HCT116 (cell line): ENCODE results near the gene TM9SF2. TPM values are rescaled to one million over a fixed set of nuclear protein-coding genes. Genes with fewer than 3 reads are reported as not detected.

Experiments used
- ATAC-seq: fragments of 200-7000 bp; cut with Tn5 transposase; 2 replicates; pipeline ENCODE4 v1.9.1; 2020; ENCODE audit warnings: mild to moderate bottlenecking, moderate library complexity
- BruUV-seq: library from RNA; stranded (reverse); fragments of 400-500 nt; replicated peaks from 2 replicates; lab custom pipeline; 2021; lab: Mats Ljungman, UMichigan
- CTCF ChIA-PET: fragments of 300-600 bp; sonication (Branson Sonifier 250); formaldehyde crosslinking; loops from one replicate; lab custom pipeline; 2021; ENCODE audit warnings: antibody characterized with exemption; lab: Charles Lee
- POLR2A ChIA-PET: fragments of 300-600, 350-600 bp; sonication (Branson Sonifier 250); formaldehyde crosslinking; loops from one replicate; lab custom pipeline; 2021; ENCODE audit warnings: antibody characterized with exemption; lab: Charles Lee
- RAD21 ChIA-PET, 2 experiments: fragments of 300-600 bp; sonication (Branson Sonifier 250); formaldehyde crosslinking; loops; one replicate each; lab custom pipeline; 2023; ENCODE audit warnings: low total read pairs in 2 of 2; ENCODE audit not compliant: uncharacterized antibody in 2 of 2, unreplicated experiment in 2 of 2, low non-redundant PET in 1 of 2; lab: Charles Lee
- DNase-seq: peaks from one replicate; pipeline ENCODE4 v3.0.0-alpha.2; 2010; ENCODE audit warnings: low read depth, low spot score
- H2AFZ ChIP-seq: fragments of 200-600 bp; shearing (Covaris generic), sonication (generic); 2 replicates; pipeline ENCODE4 v1.6.1; 2017; ENCODE audit warnings: low read depth, mixed run types, mixed read lengths, antibody characterized with exemption, low read length; ENCODE audit not compliant: poor library complexity, severe bottlenecking
- H3K27ac ChIP-seq: 2 replicates; pipeline ENCODE4 v1.5.1; 2012; ENCODE audit warnings: low read depth, low read length
- H3K27me3 ChIP-seq: fragments of 200-600 bp; sonication (generic); 2 replicates; pipeline ENCODE4 v1.6.1; 2016; ENCODE audit warnings: mixed run types, low read length, mixed read lengths; ENCODE audit not compliant: insufficient read depth
- H3K36me3 ChIP-seq, 2 experiments: fragments of 200-500 bp in 1 of 2; fragments of 200-600 bp in 1 of 2; sonication (Bioruptor generic) in 1 of 2; sonication (generic) in 1 of 2; 2 replicates each; pipeline versions ENCODE4 v1.5.1 to v1.6.1; 2014 to 2016; ENCODE audit warnings: low read length in 2 of 2, inconsistent platforms in 1 of 2, mixed read lengths in 1 of 2, mixed run types in 1 of 2; ENCODE audit not compliant: insufficient read depth in 2 of 2, control insufficient read depth in 1 of 2
- H3K4me1 ChIP-seq, 2 experiments: fragments of 200-600 bp in 1 of 2; sonication (generic) in 1 of 2; 2 replicates each; pipeline versions ENCODE4 v1.5.1 to v1.6.1; 2012 to 2017; ENCODE audit warnings: low read length in 2 of 2, inconsistent platforms in 1 of 2, mild to moderate bottlenecking in 1 of 2, mixed read lengths in 1 of 2, mixed run types in 1 of 2, moderate library complexity in 1 of 2; ENCODE audit not compliant: insufficient read depth in 2 of 2, control insufficient read depth in 1 of 2
- H3K4me2 ChIP-seq: fragments of 200-600 bp; sonication (generic); 2 replicates; pipeline ENCODE4 v1.6.1; 2017; ENCODE audit warnings: mixed run types, low read length, mixed read lengths
- H3K4me3 ChIP-seq, 2 experiments: fragments of 200-600 bp in 1 of 2; sonication (generic) in 1 of 2; replicated peaks in 1 of 2; 2 replicates each; pipeline ENCODE4 v1.5.1; 2011 to 2016; ENCODE audit warnings: low read length in 2 of 2, control low read depth in 1 of 2, low read depth in 1 of 2, mild to moderate bottlenecking in 1 of 2, mixed read lengths in 1 of 2, mixed run types in 1 of 2
- H3K79me2 ChIP-seq: fragments of 200-600 bp; sonication (generic); 2 replicates; pipeline ENCODE4 v1.6.1; 2017; ENCODE audit warnings: mild to moderate bottlenecking, mixed run types, low read length, moderate library complexity, mixed read lengths; ENCODE audit not compliant: insufficient read depth
- H3K9ac ChIP-seq: fragments of 200-600 bp; sonication (generic); 2 replicates; pipeline ENCODE4 v1.6.1; 2016; ENCODE audit warnings: low read length, mixed read lengths
- H3K9me2 ChIP-seq: fragments of 200-600 bp; sonication (generic), shearing (Covaris generic); 2 replicates; pipeline ENCODE4 v1.6.1; 2017; ENCODE audit warnings: mixed run types, mild to moderate bottlenecking, moderate library complexity; ENCODE audit not compliant: insufficient read depth
- H3K9me3 ChIP-seq, 2 experiments: fragments of 200-500 bp in 1 of 2; fragments of 200-600 bp in 1 of 2; sonication (Bioruptor generic) in 1 of 2; sonication (generic) in 1 of 2; 2 replicates each; pipeline ENCODE4 v1.6.1; 2014 to 2017; ENCODE audit warnings: low read length in 2 of 2, mixed read lengths in 2 of 2, inconsistent platforms in 1 of 2, low read depth in 1 of 2, mild to moderate bottlenecking in 1 of 2, mixed run types in 1 of 2, moderate library complexity in 1 of 2; ENCODE audit not compliant: control insufficient read depth in 1 of 2, insufficient read depth in 1 of 2
- H4K20me1 ChIP-seq: fragments of 200-600 bp; sonication (generic), shearing (Covaris generic); 2 replicates; pipeline ENCODE4 v1.6.1; 2017; ENCODE audit warnings: mixed run types, mild to moderate bottlenecking, moderate library complexity; ENCODE audit not compliant: insufficient read depth
- ATF3 ChIP-seq: IDR thresholded peaks from 2 replicates; pipeline ENCODE4 v1.6.1; 2012
- CBX3 ChIP-seq: IDR thresholded peaks from 2 replicates; pipeline ENCODE4 v1.6.1; 2012; ENCODE audit warnings: low read depth
- CTCF ChIP-seq, 3 experiments: fragments of 200-600 bp in 1 of 3; sonication (generic) in 1 of 3; IDR thresholded peaks in 2 of 3; conservative IDR thresholded peaks in 1 of 3; 2 replicates each; pipeline ENCODE4 v1.5.1; 2012 to 2017; ENCODE audit warnings: low read depth in 2 of 3, low read length in 2 of 3, antibody characterized with exemption in 1 of 3, borderline replicate concordance in 1 of 3, control low read depth in 1 of 3, mild to moderate bottlenecking in 1 of 3, mixed read lengths in 1 of 3, mixed run types in 1 of 3, moderate library complexity in 1 of 3; ENCODE audit not compliant: insufficient read depth in 1 of 3
- ELF1 ChIP-seq: IDR thresholded peaks from 2 replicates; pipeline ENCODE4 v1.6.1; 2012; ENCODE audit warnings: low read depth, borderline replicate concordance
- EZH2 ChIP-seq: fragments of 200-600 bp; sonication (generic); IDR thresholded peaks from 2 replicates; pipeline ENCODE4 v1.6.1; 2017; ENCODE audit warnings: antibody characterized with exemption, mixed run types
- JUND ChIP-seq: IDR thresholded peaks from 2 replicates; pipeline ENCODE4 v1.6.1; 2012
- POLR2A ChIP-seq: IDR thresholded peaks from 2 replicates; pipeline ENCODE4 v1.7.0; 2011; ENCODE audit warnings: borderline replicate concordance; ENCODE audit not compliant: insufficient read depth, insufficient read length; ENCODE audit errors: extremely low read depth
- TCF7L2 ChIP-seq: IDR thresholded peaks from 2 replicates; pipeline ENCODE4 v1.7.0; 2011; ENCODE audit warnings: borderline replicate concordance, inconsistent platforms; ENCODE audit not compliant: insufficient read depth, insufficient read length; ENCODE audit errors: extremely low read depth
- YY1 ChIP-seq: IDR thresholded peaks from 2 replicates; pipeline ENCODE4 v1.6.1; 2011; ENCODE audit warnings: low read length, low read depth, moderate library complexity, mild to moderate bottlenecking; ENCODE audit not compliant: insufficient replicate concordance; ENCODE audit errors: extremely low read depth
- ZNF274 ChIP-seq: fragments of 200-500 bp; sonication (Bioruptor generic); IDR thresholded peaks from 2 replicates; pipeline ENCODE4 v1.6.1; 2014; ENCODE audit warnings: mild to moderate bottlenecking, low read depth, low read length, inconsistent platforms
- intact Hi-C: fragments of 100-400 bp; cut with micrococcal nuclease; formaldehyde crosslinking; loops from 2 replicates; pipeline ENCODE4 v1.10.0; 2022
- total RNA-seq: library from RNA; stranded (reverse); gene quantifications from one replicate; pipeline ENCODE4 v1.2.1, GENCODE V29; 2021; ENCODE audit not compliant: unreplicated experiment

Gene TM9SF2
- total RNA-seq, 1 experiment from 2014 or later = 77.8 TPM

GRCh38 chr13:99477493-99477892 is 23.8 kb upstream of the TM9SF2 start:
- Histone ChIP-seq H3K9ac (no peak overlapping the region), H3K9me3 (no peaks in the 10 kb centered on the region), H3K4me1 (no peaks in the 10 kb centered on the region)
- intact Hi-C loops = no loop called here
- CTCF ChIA-PET = no interaction called here
- no peak for TF ChIP-seq POLR2A
- TF ChIP-seq ELF1 = no peak
- TF ChIP-seq, all 23 proteins: peak for 0
- RAD21 ChIA-PET = no interaction called here
- no TSS peak for BruUV-seq
- H3K27me3 ChIP-seq = no peaks in the 10 kb centered on the region
- H3K79me2 ChIP-seq = no peaks in the 10 kb centered on the region
- H3K36me3 ChIP-seq = no peaks in the 10 kb centered on the region
- DNase-seq (no peak), ATAC-seq (no peak)
- no peak overlapping the region for H3K27ac ChIP-seq
- no peak overlapping the region for H3K4me3 ChIP-seq
- H2AFZ ChIP-seq = peak overlapping the region; percentile 45
- H3K4me2 ChIP-seq = no peak overlapping the region
- POLR2A ChIA-PET = no interaction called here
- no peaks in the 10 kb centered on the region; the same call in 1 of the 2 replicates for H3K9me2 ChIP-seq
- H4K20me1 ChIP-seq = no peaks in the 10 kb centered on the region

- H3K36me3 ChIP-seq = no peaks in the 10 kb centered on the region
- intact Hi-C loops = no loop called here
- ChIA-PET RAD21 (no interaction called here), POLR2A (no interaction called here), CTCF (no interaction called here)
- no peaks in the 10 kb centered on the region for H3K9me3 ChIP-seq
- H3K4me3 ChIP-seq = no peak overlapping the region
- H3K9ac ChIP-seq = no peak overlapping the region
- H3K4me1 ChIP-seq = no peaks in the 10 kb centered on the region
- H3K9me2 ChIP-seq = no peaks in the 10 kb centered on the region
- no peak for ATAC-seq
- TF ChIP-seq POLR2A = no peak
- TF ChIP-seq ATF3 = no peak
- no peak for TF ChIP-seq CBX3
- TF ChIP-seq JUND = no peak
- TF ChIP-seq ZNF274 = no peak
- no peak for TF ChIP-seq CTCF (IDR thresholded peaks at IDR 0.05 in 2 of 3, conservative IDR thresholded peaks at IDR 0.05 in 1 of 3; ENCODE audit: borderline replicate concordance in 1 of 3, insufficient read depth in 1 of 3, low read depth in 2 of 3, low read length in 2 of 3)
- no peak for TF ChIP-seq EZH2
- TF ChIP-seq TCF7L2 = no peak
- no peak for TF ChIP-seq YY1
- no TSS peak for BruUV-seq
- no peak for DNase-seq
- no peaks in the 10 kb centered on the region for H3K27me3 ChIP-seq
- no peaks in the 10 kb centered on the region; the same call in 1 of the 2 replicates for H3K79me2 ChIP-seq
- H3K4me2 ChIP-seq = no peak overlapping the region
- no peaks in the 10 kb centered on the region for H4K20me1 ChIP-seq
- H3K27ac ChIP-seq = no peak overlapping the region
- no peak overlapping the region for H2AFZ ChIP-seq
These were observed 19.9 kb upstream of the TM9SF2 start for GRCh38 chr13:99481366-99481765.
